GM19463 (cell line): Measurements from ENCODE around the gene ASMTL.
"Not testable (repeated sequence)": the region's sequence is repeated elsewhere in the genome, so short reads cannot be mapped to it uniquely, and the experiment has no call there.

ENCODE experiments used
- ATAC-seq: cut with Tn5 transposase; IDR thresholded peaks from one replicate; pipeline ENCODE4 v1.9.1; 2021; ENCODE audit warnings: mild to moderate bottlenecking, moderate library complexity; ENCODE audit not compliant: unreplicated experiment

The ASMTL gene

GRCh38 chrX:1482530-1482928 lies 29.8 kb upstream of the ASMTL start:
- ATAC-seq, result not testable (repeated sequence)

GRCh38 chrX:1481636-1482529 lies 29.2 kb upstream of the ASMTL start:
- peak; percentile 35 for ATAC-seq

- no peak for ATAC-seq
These were observed 27.5 kb upstream of the ASMTL start for GRCh38 chrX:1480082-1480785.

- no peak for ATAC-seq
These were observed 25.2 kb upstream of the ASMTL start for GRCh38 chrX:1477801-1478458.

GRCh38 chrX:1477229-1477628 lies 24.5 kb upstream of the ASMTL start:
- no peak for ATAC-seq

- no peak for ATAC-seq
These were observed 24.0 kb upstream of the ASMTL start for GRCh38 chrX:1476682-1477081.

- ATAC-seq, result no peak
These were observed 23.2 kb upstream of the ASMTL start for GRCh38 chrX:1475881-1476280.

- no peak for ATAC-seq
These were observed 22.8 kb upstream of the ASMTL start for GRCh38 chrX:1475481-1475880.

GRCh38 chrX:1474593-1474992 lies 21.9 kb upstream of the ASMTL start:
- ATAC-seq, result not testable (repeated sequence)

GRCh38 chrX:1472975-1473374 lies 20.3 kb upstream of the ASMTL start:
- no peak for ATAC-seq

GRCh38 chrX:1468250-1468772 lies 15.6 kb upstream of the ASMTL start:
- peak; percentile 63 for ATAC-seq

GRCh38 chrX:1466971-1467561 lies 14.4 kb upstream of the ASMTL start:
- peak; percentile 39 for ATAC-seq

GRCh38 chrX:1466232-1466661 lies 13.5 kb upstream of the ASMTL start:
- ATAC-seq, result no peak

GRCh38 chrX:1465286-1466231 lies 12.8 kb upstream of the ASMTL start:
- ATAC-seq, result no peak

GRCh38 chrX:1464971-1465285 lies 12.2 kb upstream of the ASMTL start:
- no peak for ATAC-seq

GRCh38 chrX:1464041-1464970 lies 11.6 kb upstream of the ASMTL start:
- no peak for ATAC-seq

- ATAC-seq, result no peak
These were observed 10.9 kb upstream of the ASMTL start for GRCh38 chrX:1463581-1463980.

GRCh38 chrX:1462596-1463251 lies 10.0 kb upstream of the ASMTL start:
- ATAC-seq, result no peak
